ENCODE measurements around the gene SCN1A.
"Not testable (repeated sequence)": the region's sequence is repeated elsewhere in the genome, so short reads cannot be mapped to it uniquely, and the experiment has no call there.

The SCN1A gene

GRCh38 chr2:166074430-166074829 lies 53.4 kb downstream of the SCN1A start:
- no peak for DNase-seq

- DNase-seq: no peak
Measured at GRCh38 chr2:166074011-166074410, 53.8 kb downstream of the SCN1A start.

GRCh38 chr2:166070231-166070630 lies 57.6 kb downstream of the SCN1A start:
- no peak for DNase-seq

- DNase-seq: no peak
Measured at GRCh38 chr2:166068981-166069380, 58.8 kb downstream of the SCN1A start.

GRCh38 chr2:166067229-166067628 lies 60.6 kb downstream of the SCN1A start:
- no peak for DNase-seq

- DNase-seq: no peak
Measured at GRCh38 chr2:166060191-166060590, 67.6 kb downstream of the SCN1A start.

GRCh38 chr2:166057370-166058164 lies 70.3 kb downstream of the SCN1A start:
- no peak for DNase-seq

- DNase-seq: no peak
Measured at GRCh38 chr2:166044853-166045483, 82.9 kb downstream of the SCN1A start.

GRCh38 chr2:166042768-166043390 lies 84.9 kb downstream of the SCN1A start:
- DNase-seq: no peak

GRCh38 chr2:166042356-166042755 lies 85.5 kb downstream of the SCN1A start:
- DNase-seq: no peak

GRCh38 chr2:166041613-166042012 lies 86.2 kb downstream of the SCN1A start:
- no peak for DNase-seq

- no peak for DNase-seq
Measured at GRCh38 chr2:166032361-166032760, 95.5 kb downstream of the SCN1A start.

GRCh38 chr2:166031054-166031453 lies 96.8 kb downstream of the SCN1A start:
- no peak for DNase-seq

- DNase-seq: no peak
Measured at GRCh38 chr2:166025313-166025712, 102.5 kb downstream of the SCN1A start.

- DNase-seq: no peak
Measured at GRCh38 chr2:166017208-166017607, 110.6 kb downstream of the SCN1A start.

- DNase-seq: no peak
Measured at GRCh38 chr2:166013878-166014277, 113.9 kb downstream of the SCN1A start.

- no peak for DNase-seq
Measured at GRCh38 chr2:166011660-166012059, 116.2 kb downstream of the SCN1A start.

- no peak for DNase-seq
Measured at GRCh38 chr2:166000401-166000800, 127.4 kb downstream of the SCN1A start.

GRCh38 chr2:165990846-165991245 lies 137.0 kb downstream of the SCN1A start:
- no peak for DNase-seq

GRCh38 chr2:165989851-165990250 lies 138.0 kb downstream of the SCN1A start:
- DNase-seq: no peak

- no peak for DNase-seq
Measured at GRCh38 chr2:165985120-165985519, 142.7 kb downstream of the SCN1A start.

GRCh38 chr2:165972161-165972560 lies 155.7 kb downstream of the SCN1A start:
- DNase-seq: not testable (repeated sequence)

GRCh38 chr2:165970663-165971062 lies 157.2 kb downstream of the SCN1A start:
- no peak for DNase-seq

GRCh38 chr2:165969227-165969626 lies 158.6 kb downstream of the SCN1A start:
- DNase-seq: no peak

All from NK-92 treated with Interleukin-12 subunit alpha and Interleukin-12 subunit beta, amount 100 ng/mL, for 24 hours (cell line).